GM21576 (cell line): ENCODE data around the gene SH3YL1.
"Not testable (repeated sequence)": the region's sequence is repeated elsewhere in the genome, so short reads cannot be mapped to it uniquely, and the experiment has no call there.

Experiments used
- ATAC-seq: cut with Tn5 transposase; IDR thresholded peaks from one replicate; pipeline ENCODE4 v1.9.1; 2021; ENCODE audit warnings: mild to moderate bottlenecking, moderate library complexity; ENCODE audit not compliant: unreplicated experiment

SH3YL1 gene

GRCh38 chr2:184695-185094 lies 79.1 kb downstream of the SH3YL1 start:
- no peak for ATAC-seq

GRCh38 chr2:182509-183122 lies 81.2 kb downstream of the SH3YL1 start:
- no peak for ATAC-seq

DNA sequence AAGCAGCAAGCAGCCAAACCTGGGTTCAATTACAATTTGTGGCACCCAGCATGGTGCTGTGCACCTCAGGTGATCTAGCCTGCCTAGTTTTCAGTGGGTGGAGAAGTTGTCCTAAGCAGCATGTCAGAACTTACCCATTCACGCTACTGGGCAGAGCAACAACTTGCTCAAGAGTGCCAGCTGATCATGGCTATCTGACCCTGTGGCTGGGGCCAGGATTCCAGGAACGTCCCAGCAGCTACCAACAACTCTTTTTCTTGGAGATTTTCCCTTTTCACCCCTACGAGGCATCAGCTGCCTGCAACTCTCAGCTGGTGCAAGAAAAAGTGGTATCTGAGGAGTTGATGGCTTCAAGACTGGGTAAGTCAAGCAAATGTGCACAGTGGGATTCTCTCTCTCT lies 83.5 kb downstream of the SH3YL1 start:
- no peak for ATAC-seq

- ATAC-seq = no peak
These were observed 83.9 kb downstream of the SH3YL1 start for GRCh38 chr2:179886-180285.

DNA sequence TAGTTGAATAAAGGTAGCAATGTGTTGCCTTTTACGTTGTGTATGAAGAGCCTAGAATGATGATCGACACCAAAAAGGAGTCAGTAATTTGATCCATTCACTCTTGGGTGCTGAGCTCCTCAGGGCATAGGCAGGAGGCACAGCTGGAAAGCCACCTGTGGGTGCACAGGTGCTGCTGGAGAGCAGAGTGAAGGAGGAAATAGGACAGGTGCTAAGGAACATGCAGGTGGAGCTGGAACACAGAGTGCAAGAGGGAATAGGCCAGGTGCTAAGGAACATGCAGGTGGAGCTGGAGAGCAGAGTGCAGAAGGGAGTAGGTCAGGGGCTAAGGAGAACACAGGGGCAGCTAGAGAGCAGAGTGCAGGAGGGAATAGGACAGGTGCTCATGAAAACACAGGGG lies 86.1 kb downstream of the SH3YL1 start:
- ATAC-seq = no peak

DNA sequence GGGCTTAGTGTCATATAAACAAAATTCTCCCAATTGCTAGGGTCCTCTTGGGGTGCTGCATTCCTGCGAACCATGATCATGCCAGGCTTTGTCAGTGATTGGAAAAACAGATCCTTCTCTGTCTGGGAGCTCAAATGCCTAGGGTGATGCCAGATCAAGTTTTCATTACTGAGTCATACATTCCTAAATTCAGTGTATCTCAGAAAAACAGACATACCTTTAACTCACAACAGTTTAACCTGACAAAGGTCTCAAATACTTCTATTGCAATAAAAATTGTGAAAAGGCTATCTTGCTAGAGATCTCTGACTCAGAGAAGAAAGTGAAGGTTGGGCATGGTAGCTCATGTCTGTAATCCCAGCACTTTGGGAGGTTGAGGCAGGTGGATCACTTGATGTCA lies 86.9 kb downstream of the SH3YL1 start:
- no peak for ATAC-seq

- ATAC-seq = no peak
These were observed 87.7 kb downstream of the SH3YL1 start for GRCh38 chr2:175880-176820.

- no peak for ATAC-seq
These were observed 88.6 kb downstream of the SH3YL1 start for GRCh38 chr2:175161-175786.

DNA sequence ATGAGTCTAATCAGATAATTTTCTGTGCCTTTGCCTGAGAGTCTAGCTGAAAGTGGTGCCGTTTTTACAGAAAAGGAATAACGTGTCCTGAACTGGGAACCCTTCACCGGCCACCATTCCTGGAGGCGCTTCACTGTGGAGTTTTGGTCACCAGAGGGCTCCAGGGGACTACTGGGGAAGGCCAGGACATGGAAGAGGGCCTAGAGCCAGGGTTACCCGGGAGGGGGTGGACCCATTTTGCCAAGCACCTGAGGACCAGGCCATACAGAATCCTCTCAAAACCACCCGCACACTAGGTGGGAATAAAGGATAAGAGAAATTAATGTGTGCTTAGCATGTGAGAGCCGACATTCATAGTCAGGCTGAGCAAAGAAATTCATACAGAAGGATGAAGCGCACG lies 91.7 kb downstream of the SH3YL1 start:
- not testable (repeated sequence) for ATAC-seq

DNA sequence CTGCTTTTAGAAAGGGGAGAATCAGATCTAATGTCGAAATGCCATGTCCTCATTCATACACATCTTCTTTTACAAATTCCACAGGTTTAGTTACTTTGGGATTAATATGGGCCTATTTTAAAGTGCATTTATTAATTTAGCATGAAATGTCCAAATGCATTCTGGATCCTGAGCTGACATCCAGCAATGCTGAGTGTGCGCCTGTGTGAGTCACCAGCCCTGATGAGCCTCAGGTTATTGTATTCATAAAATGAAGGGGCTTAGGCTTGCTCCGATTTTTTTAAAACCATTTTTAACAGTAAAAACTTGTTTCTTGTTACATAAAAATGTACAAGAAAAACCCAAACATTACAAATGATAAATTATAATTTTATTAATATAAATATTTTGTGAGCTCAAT lies 94.1 kb downstream of the SH3YL1 start:
- no peak for ATAC-seq
